LNCaP clone FGC (cell line): Measurements from ENCODE around the gene PTCSC3.

Experiments used
- DNase-seq: peaks from one replicate; pipeline ENCODE4 v3.0.0-alpha.2; 2011; ENCODE audit warnings: low read depth
- H3K4me3 ChIP-seq: 2 replicates; pipeline ENCODE4 v1.5.1; 2011; ENCODE audit warnings: mild to moderate bottlenecking, low read depth, low read length, control low read depth
- CTCF ChIP-seq: IDR thresholded peaks from 2 replicates; pipeline ENCODE4 v1.5.1; 2012; ENCODE audit warnings: mild to moderate bottlenecking; ENCODE audit not compliant: control insufficient read depth, insufficient read depth; ENCODE audit errors: extremely low read depth

The PTCSC3 gene

GRCh38 chr14:36181417-36181816, 4.9 kb upstream of the PTCSC3 start:
- no peak overlapping the region for H3K4me3 ChIP-seq
- no peak for DNase-seq
- TF ChIP-seq CTCF, result no peak

DNA sequence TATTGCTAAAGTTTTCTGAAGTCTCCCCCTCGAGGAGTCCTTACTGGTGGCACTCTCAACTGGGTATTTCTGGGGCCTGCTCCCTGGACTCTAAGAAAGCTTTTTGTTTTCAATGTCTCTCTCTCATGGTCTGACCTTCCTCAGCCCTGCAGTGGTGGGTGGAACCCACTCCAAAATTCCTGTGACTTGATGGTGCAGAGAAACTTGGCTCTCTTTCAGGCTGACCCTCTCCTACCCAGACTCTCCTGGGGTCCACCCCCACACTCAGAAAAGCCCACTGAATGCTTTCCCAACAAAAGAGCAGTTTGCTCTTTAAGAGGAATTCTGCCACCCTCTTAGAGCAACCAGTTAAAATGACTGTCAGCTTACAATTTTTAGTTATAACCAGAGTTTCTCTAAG, 967 bp upstream of the PTCSC3 start:
- H3K4me3 ChIP-seq, result no peak overlapping the region
- no peak for TF ChIP-seq CTCF
- DNase-seq, result no peak

- DNase-seq, result no peak
- no peak for TF ChIP-seq CTCF
- no peak overlapping the region for H3K4me3 ChIP-seq
These were observed 1.6 kb downstream of the PTCSC3 start for GRCh38 chr14:36174767-36175424.

DNA sequence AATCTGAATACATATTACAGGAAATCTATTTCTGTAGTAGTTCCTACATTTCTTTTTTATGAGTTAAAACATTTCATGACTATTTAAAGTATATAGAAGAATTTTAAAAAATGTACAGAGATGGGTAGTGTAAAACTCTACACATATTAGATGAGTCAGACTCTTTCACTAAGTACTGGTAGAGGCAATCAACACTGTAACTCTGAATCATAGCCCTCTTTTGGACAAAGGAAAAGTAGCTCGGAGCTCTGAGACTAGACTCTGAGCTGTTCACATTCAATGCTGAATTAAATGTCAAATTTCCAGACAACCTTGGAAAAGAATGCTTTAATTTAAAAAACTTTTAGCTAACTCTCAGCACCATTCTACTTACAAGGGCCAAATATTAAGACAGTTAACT, 3.4 kb downstream of the PTCSC3 start:
- no peak for TF ChIP-seq CTCF
- DNase-seq, result no peak
- H3K4me3 ChIP-seq, result no peak overlapping the region

DNA sequence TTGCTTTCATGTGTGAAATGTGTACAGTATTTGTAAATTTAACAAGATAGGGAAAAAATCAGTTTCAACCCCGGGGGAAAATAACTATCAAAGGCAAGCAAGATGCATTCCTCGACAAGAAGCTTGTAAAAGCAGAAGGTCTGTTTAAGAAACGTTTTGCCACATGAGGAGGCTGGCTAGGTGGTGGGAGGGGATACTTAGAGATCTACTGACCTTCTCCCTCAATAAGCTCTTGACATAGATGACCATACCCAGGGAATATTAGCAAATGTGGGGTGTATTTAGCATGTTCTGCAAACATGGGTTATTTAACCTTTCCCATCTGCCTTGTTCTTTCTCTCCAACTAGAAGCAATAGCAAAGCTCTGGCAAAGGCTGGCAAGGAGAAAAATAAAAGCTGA, 4.9 kb downstream of the PTCSC3 start:
- no peak for DNase-seq
- H3K4me3 ChIP-seq, result no peak overlapping the region
- no peak for TF ChIP-seq CTCF

GRCh38 chr14:36167431-36167830, 9.1 kb downstream of the PTCSC3 start:
- no peak for TF ChIP-seq CTCF
- no peak for DNase-seq
- H3K4me3 ChIP-seq, result no peak overlapping the region

DNA sequence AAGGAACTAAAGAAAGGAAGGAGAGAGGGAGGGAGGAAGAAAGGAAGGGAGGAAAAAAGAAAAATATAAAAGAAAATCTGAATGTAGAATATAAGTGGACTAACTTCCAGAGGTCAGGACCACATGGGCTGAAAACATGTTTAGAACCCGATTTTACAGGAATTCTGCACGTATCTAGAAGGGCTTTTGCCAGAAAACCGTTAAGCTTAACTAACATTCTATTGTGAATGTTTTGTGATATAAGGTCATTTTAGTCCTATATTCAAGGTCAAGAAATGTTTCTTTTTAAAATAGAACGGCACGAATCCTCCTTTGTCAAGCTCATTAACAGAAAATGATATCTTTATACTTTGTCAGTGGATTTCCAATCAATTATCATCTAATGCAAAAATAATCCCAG, 13.1 kb downstream of the PTCSC3 start:
- no peak overlapping the region for H3K4me3 ChIP-seq
- no peak for TF ChIP-seq CTCF
- DNase-seq, result no peak
